HG03025 (cell line): ENCODE results near the gene CLDN8.

ENCODE experiments used
- ATAC-seq: cut with Tn5 transposase; IDR thresholded peaks from one replicate; pipeline ENCODE4 v1.9.1; 2021; ENCODE audit warnings: mild to moderate bottlenecking, moderate library complexity; ENCODE audit not compliant: unreplicated experiment, low FRiP score

CLDN8 gene

DNA sequence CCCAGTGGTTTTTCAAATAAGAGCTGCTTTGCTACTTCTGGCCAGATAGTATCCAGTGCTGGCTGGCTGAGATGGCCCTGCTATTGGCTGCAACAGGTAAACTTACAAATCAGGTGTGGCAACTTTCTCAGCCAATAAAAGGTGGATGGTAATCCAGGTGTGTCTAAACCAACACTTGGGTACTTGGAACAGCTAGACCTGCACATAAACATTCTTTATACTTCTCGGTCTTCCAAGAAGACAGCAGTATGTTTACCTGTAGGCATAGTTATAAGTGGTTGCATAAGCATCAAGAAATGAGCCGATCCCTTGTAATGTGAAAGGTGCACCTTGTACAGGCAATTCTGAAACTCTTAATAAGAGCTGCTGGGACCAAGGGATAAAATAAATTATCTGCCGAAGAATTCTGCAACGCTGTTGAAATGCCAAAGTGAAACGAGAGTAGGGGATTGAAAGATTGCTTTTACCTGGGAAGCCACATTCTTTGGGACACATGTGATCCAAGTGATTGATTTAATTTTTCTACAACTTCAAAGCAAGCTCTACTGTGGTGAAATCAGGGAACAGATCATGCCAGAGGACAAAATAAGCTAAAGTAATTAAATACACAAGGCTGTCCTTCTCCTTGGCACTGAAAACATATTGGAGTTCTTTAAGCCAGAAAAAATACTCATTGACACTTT, at the start of gene CLDN8:
TSS of gene CLDN8 (minus strand) at position 57 of the 683 bp plus-strand sequence. CDS start 172 bp downstream, outside the sequence.
- ATAC-seq, result no peak

DNA sequence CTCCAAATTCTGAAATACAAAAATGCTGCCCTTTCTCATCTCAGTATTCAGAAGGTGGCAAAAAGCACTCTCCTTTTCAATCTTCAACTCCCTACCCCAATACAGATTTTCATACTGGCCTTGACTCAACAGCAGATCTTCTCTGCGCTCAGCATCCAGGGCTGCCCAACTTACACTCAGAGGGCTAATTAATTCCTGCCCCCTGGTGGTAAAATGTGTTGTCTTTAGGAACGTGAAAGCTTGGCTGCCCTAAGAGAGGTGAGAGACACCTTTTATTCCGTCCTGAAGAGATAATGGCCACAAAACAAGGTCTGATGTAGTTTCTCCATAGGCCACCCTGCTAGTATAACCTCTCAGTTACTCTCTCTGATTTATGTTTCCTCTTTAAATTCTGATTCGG, 41.9 kb upstream of the CLDN8 start:
- ATAC-seq, result no peak

DNA sequence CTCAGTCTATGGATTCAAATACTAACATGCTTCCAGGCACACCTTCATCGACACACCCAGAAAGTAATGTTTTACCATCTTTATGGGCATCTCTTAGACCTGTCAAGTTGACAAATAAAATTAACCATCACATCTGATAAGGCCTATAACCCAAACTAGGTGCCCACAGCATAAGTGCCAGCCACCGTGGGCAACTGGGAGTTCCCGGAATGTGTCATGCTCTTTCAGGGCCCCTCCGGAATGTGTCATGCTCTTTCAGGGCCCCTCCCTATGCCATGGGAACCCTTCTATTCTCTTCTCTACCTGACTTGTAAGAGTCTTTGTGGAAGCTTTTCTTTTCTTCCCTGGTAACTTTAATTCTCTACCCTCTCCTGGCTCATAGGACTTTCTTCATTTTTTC, 40.2 kb upstream of the CLDN8 start:
- ATAC-seq, result no peak

DNA sequence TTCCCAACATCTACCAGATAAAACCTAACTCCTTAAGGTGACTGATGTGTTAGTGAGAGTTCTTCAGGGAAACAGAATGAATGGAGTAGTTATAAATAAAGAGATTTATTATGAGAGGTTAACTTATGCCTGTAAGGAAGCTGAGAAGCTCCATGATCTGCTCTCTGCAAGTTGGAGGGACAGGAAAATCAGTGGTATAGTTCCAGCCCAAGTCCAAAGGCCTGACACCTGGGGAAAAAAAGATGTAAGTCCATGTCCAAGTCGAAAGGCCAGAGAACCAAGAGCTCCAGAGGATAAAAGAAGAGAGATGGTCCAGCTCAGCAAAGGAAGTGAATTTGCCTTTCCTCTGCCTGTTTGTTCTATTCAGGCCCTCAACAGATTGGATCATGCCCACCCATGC, 39.8 kb upstream of the CLDN8 start:
- no peak for ATAC-seq

DNA sequence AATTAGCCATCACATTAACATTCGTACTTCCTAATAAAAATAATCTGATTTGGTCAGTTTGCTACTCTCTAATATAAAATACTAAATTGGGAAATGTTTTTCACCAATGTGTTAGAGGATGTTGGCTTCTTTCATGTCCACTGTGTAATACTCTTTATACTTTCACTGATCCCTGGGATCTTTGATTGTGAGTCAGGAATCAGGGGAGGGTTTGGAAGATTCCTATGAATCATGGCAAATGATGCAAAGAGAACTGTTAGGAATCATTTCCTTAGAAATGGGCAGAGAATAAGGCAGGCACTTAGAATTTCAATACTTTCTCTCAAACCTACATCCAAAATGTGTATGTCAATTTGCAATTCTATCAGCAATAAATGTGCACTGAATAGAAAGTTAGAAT, 35.9 kb upstream of the CLDN8 start:
- no peak for ATAC-seq

DNA sequence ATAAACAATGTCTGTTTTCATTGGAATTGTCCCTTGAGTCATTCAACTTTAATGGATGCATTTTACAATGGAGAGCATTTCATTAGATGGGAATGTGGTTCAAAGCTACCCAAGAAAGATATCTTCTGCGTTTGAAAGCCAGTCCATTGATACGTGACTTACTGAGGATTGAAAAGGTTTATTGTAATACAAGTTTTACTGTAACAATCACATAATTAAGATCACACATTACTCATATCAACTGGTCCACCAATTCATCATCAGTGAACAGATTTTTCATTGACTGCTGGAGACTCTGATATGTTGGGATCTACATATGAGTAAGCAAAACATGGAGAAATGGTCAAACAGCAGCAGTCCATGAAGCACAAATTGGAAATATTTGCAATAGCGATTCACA, 34.0 kb upstream of the CLDN8 start:
- no peak for ATAC-seq

DNA sequence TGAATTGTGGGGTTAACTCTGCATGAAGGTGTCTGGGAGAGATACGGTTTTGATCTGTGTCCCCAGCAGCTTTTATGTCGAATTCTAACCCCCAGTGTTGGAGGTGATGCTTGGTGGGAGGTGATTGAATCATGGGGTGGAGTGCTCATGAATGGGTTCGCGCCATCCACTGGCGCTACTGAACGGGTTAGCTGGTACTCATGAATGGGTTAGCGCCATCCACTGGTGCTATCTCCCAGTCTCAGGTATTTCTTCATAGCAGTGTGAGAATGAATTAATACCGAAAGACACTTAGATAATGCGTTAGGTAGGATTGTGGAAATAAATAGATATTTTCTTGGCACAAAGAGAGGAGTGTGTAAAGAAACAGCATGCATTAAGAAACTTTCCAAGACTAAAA, 32.9 kb upstream of the CLDN8 start:
- ATAC-seq, result no peak

DNA sequence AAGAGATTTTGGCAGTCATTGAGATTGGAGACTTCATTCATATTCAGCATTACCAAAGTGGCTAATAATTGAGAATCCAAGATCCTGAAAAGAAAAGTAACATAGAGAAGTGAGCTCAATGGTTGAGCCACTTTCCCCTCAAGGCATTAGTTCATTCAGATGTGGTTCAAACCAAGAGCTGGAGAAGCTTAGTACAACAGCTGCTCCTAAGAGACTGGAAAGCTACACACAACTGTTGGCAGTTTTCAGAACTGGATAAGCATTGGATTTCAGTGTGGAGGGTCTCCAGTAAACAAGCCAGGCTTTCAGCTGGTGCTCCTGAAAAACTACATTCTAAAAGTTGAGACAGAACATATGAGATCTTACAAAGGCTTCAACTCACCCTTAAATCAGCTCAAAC, 29.2 kb upstream of the CLDN8 start:
- ATAC-seq, result no peak

DNA sequence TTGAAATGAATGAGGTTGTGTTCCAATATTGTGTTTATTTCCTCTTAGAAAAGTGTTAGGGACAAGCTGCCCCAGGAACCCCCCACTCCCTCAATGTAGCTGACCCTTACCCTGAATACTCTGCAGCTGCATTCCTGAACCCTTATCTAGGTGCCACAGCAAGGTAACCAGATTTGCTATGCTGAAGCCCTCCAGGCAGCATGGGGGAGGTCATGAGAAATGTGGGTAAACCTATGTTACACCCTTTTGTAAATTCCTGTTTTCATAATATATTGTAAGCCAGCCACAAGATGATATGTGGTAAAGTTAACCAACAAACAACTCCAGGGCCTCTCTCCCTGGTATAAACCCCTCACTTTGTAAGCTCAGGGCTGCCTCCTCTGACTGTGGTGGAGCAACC, 27.8 kb upstream of the CLDN8 start:
- ATAC-seq, result no peak

DNA sequence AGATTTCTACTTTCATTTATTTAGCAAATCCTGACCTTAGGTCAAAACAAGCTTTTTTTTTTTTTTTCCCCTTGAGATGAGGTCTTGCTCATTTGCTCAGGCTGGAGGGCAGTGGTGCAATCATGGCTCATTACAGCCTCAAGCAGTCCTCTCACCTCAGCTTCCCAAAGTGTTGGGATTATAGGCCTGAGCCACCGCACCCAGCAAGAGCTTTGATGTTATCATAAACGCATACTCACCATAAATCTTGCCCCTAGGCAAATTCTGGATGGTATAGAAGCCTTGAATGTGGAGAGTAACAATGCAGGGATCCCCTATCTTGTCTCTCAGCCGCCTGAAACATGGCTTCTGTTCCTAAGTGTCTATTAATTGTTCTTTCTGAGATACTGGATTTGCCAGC, 24.8 kb upstream of the CLDN8 start:
- ATAC-seq, result no peak

DNA sequence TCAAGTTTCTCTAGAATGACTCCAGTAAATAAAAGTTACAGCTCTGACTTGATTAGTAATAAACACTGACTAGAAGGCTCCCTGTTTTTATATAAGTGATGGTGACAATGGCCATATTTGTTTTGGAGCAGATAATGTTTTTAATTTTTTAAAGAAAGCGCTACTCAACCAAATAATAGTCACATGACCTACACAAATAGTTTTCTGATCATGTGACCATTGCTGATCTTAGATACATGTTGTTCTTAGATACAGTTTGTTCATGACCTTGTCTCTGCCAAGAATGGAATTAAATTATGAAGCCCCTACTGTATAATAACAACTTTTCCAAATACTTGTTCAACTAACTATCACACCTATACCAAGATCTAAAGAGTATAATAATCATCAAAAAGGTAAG, 22.3 kb upstream of the CLDN8 start:
- no peak for ATAC-seq

DNA sequence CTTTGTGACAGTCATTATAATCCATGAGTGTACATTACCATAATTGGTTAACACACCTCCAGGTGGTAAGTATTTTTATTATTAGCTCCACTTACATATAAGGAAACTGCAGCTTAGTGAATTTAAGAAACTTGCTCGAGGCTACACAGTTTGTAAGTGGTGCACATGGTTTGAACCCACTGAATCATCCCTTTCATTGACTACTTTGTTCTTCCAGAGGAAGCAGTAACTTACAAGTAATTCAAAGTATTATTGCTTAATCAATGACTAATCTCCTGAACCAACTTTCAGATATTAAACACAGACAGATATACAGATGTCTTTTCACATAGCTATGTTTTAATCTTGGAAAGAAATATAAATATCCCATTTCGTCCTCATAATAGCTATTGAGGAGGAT, 18.7 kb upstream of the CLDN8 start:
- no peak for ATAC-seq

DNA sequence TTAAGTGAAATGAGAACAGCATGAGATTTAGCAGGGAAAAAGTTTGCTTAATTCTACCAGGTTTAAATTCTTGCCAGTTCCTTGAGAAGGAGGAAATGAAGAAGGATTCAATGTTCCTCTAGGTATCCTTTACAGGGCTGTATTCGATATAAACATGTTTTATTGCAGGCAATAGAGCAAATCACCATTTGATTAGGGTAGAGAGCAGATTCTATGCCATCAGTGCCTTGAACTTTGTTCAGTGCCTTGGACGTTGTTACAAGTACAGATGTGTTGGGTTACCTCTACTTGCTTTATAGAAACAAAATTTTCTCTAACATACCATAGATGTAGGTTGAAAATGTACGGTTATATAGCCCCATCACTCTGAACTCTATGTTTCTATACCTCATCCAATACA, 18.2 kb upstream of the CLDN8 start:
- ATAC-seq, result no peak

DNA sequence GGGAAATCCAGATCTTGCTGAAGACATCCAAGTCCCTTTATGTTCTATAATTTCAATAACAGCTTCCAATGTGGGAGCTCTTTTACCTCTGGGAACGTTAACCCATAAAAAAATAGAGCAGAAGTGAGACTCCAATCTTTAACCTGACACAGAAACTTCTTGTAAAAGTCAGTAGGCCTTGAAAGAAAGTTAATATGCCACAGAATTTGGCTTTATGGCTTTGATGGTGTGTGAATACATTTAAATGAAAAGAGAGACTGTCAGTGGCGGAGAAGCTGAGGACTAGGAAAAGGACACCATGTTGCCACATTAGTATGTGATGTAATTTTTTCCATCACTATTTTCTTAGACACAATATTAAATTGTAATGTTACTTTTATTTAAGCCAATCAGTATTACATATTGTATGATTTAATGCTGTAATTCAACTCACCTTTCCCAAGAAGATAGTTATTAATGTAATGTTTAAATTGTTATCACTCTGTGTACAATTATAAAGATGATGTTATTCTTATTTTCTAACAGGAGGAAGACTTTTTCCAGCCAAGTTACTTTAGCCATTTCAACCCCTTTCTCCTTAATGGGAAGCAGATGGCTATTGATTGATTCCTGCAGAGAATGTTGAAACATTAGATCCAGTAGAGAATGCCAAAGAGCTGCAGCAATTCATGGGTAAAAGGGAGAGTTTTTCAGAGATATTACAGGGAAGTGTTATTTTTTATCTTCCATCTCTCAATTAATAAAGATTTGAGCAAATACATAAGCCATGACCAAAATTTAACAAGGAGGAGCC, 17.5 kb upstream of the CLDN8 start:
- ATAC-seq, result no peak

DNA sequence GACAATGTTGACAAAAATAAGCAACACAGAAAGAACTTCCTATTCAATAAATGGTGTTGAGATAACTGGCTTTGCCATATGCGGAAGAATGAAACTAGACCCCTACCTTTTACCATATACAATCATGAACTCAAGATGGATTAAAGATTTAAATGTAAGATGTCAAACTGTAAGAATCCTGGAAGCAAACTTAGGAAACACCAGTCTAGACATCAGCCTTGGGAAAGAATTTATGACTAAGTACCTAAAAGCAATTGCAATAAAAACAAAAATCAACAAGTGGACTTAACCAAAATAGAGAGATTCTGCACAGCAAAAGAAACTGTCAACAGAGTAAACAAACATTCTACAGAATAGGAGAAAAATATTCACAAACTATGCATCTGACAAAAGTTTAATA, 16.1 kb upstream of the CLDN8 start:
- no peak for ATAC-seq

DNA sequence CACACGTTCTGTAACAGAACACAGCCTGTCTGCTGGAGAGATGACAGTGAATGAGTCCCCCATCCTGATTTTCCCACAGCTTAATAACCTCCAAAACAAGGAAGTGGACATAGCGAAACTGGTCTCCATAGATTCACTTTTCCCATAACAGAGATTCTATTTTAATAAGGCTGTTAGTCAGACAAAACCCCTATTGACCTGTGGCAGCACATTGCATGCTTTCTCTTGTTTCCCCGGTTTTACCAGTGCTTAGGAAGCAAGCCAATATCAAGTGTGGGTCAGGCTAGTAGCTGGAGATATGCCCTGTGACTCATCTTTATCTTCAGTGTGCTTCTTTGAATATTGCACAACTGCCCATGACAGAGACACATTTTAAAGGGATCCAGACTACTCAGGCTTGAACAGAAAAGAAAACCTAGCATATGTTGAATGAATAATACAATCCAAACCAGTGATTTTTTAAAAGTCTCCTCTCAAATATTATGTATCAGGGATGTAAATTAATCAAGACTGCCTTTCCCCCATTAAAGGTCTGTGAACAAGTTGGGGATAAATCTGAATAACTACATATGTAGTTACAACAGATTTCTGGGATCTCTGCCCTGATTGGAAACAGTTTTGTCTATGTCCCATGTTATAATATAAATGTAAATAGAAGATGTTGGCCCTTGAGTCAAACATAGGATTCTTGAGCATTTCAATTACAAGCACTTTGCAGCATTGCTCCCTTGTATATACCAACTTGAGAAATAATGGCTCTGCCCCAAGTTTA, 11.9 kb upstream of the CLDN8 start:
- ATAC-seq, result no peak

DNA sequence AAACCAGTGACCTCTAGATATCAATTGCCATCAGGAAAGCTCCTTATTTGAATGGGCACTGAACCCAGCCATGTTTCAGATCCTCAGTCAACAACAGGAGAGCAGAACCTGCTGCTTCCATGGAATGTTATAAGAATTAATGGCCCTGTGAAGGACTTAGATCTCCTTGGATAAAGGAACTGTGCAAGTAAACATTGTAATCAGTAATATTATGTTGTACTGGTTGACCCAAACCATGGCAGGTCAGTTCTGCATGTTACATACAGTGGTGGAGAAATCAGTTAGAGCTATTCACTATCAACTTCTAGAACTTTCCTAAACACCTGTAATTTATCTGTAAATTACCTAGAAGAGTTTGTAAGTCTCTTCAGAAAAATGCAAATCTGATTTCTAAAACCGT, 11.2 kb upstream of the CLDN8 start:
- ATAC-seq, result no peak

DNA sequence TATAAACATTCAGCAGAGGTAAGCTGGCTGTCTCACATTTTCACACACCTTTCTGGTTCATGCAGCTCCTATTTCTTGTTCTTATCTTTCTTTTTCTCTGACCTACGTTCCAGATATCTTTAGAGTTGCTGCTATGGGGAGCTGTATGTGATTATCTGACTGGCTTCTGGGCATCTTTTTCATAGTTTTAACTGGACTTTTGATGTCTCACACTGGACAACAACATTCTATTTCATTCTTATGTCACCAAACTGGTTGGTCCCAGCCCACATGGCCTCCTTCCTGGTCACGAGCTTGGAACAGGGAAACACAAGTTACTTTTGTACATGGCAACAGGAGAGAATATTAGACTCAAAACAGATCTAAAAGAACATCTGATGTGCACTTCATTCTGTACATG, 7.7 kb upstream of the CLDN8 start:
- ATAC-seq, result no peak

DNA sequence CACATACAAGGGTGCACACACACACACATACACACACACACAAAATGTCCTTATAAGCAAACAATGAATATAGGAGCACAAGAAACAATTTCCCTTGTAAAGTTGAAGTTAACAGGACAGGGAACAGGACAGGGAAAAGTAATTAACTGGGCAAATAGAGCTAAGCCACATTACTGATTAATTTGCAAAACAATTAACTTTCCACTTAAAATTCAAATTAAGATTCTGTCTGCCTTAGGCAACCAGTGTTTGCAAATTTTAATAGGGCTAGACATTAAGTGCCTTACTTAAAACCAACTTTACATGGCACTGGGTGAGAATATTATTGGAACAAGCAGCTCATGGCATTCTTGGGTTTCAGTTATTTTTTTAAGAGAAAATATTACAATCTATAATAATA, 6.8 kb upstream of the CLDN8 start:
- ATAC-seq, result no peak

DNA sequence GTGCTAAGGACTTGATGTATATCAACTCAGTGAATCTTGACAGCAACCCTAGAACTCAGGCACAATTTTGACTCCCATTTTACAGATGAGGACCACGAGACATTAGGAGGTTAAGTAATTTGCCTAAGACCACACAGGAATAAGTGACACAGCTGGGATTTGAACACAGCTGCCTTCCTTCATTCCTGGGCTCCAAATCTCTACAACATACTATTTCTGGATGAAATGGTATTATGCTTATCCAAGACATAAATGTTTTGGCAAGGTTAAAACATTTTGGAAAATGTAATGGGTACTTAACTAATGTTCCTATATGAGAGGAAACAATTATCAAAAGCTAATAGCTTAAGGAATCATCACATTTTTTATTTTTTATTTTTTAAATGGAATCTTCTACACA, 4.8 kb downstream of the CLDN8 start:
- ATAC-seq, result no peak

DNA sequence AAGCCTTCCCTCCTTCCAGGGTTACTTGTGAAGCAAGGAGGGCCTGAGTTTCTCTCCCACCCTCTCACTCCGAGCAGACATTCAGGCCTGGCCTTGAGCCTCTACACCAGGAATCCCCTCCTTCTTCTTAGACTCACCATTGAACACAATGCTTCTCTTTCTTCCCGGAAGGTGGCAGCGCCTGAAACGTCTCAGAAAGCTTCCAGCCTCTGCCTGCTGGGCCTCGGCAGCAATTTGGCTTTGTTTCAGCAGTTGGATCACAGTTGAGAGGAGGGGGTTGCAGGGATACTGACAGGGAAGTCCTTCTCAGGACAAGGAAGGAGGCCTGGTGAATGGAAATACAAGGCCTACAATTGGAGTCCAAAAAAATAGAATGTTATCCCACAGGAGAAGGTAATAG, 6.3 kb downstream of the CLDN8 start:
- ATAC-seq, result no peak

DNA sequence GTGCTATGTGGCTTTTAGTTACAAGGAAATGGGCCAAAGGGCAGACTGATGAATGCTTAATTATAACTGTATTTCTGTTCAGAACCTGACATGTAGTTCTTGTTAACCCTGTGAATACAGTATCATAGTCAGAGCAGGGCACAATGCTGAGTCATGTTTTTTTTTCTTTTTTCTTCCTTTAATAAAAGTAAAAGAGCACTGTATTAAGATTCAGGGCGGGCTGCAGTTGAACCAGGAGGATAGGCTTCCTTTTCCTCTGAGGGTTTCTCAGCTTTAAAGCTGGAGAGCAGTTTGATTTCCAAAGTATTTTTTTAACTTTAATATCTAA, 8.7 kb downstream of the CLDN8 start:
- no peak for ATAC-seq
